ENCODE measurements around the gene TREML1.

TREML1 gene

GRCh38 chr6:41153992-41154625 lies at the start of gene TREML1:
TREML1 (minus strand) TSS chr6:41154347; CDS start chr6:41154288, 59 bp downstream.
- Histone ChIP-seq H3K9ac (ENCODE audit: low read length) (no peak within 1 kb of the TSS), H3K9me3 (ENCODE audit: control insufficient read depth, insufficient read depth, low read depth, low read length) (no peaks in the 10 kb centered on the region), H3K27me3 (ENCODE audit: control insufficient read depth, insufficient read depth, low read length) (no peaks in the 10 kb centered on the region), H3K36me3 (ENCODE audit: control insufficient read depth, insufficient read depth, low read length) (no peaks in the 10 kb centered on the region), H3K4me3 (ENCODE audit: low read depth, low read length) (no peak within 1 kb of the TSS), H3K4me1 (ENCODE audit: control insufficient read depth, insufficient read depth, low read length) (peaks cover 14% of the 10 kb centered on the region), H3K27ac (ENCODE audit: low read depth, low read length) (no peak within 1 kb of the TSS)

GRCh38 chr6:41201764-41202173 lies 47.6 kb upstream of the TREML1 start:
- peaks cover 12% of the 10 kb centered on the region for H3K4me1 ChIP-seq (ENCODE audit: control insufficient read depth, insufficient read depth, low read length)
- H3K4me3 ChIP-seq (ENCODE audit: low read depth, low read length): no peak overlapping the region
- H3K9ac ChIP-seq (ENCODE audit: low read length): no peak overlapping the region
- no peaks in the 10 kb centered on the region; the same call in 1 of the 2 replicates for H3K27me3 ChIP-seq (ENCODE audit: control insufficient read depth, insufficient read depth, low read length)
- no peak overlapping the region for H3K27ac ChIP-seq (ENCODE audit: low read depth, low read length)
- no peaks in the 10 kb centered on the region for H3K9me3 ChIP-seq (ENCODE audit: control insufficient read depth, insufficient read depth, low read depth, low read length)
- no peaks in the 10 kb centered on the region for H3K36me3 ChIP-seq (ENCODE audit: control insufficient read depth, insufficient read depth, low read length)

DNA sequence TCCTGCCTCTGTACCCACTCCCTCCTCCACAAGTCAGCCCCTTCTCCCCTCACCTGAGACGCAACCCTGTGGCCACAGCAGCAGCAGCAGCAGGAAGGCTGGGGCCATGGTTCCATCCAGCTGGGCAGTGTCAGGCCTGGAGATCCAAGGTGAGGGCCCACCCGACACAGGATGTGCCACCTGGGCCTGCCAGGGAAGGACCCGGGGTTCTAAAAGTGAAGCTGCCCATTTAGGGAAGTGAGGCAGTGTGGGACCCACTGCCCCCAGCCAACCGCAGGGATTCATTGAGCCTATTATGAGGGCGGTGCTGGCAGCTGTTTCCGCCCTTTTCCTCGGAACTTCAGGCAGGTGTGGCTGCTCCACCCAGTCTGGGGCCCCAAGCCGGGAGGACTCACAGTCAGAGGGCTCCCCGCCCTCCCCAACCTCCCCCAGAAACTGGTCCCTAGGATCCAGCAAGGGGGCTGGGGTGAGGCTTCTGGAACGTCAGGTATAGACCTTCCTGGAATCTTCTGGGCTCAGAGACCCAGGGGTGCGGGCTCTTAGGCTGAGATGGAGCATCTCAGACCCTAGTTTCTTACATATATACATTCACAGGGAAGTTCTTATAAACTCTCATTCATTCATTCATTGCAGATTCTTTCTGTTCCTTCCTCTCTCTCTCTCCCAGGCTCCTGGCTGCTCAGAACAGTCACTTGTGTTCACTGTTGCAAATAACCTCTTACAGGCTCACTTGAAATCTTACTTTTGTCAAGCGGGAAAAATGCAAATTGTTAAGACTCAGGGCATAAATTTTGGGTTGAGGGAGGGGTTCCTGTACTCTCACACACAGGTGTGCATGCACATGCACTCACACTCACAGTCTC lies 47.0 kb upstream of the TREML1 start, which contains the start of gene TREML2:
TREML2 (minus strand) TSS at position 249 of the 863 bp plus-strand sequence; CDS start at position 108, 141 bp downstream.
- peaks cover 12% of the 10 kb centered on the region for H3K4me1 ChIP-seq (ENCODE audit: control insufficient read depth, insufficient read depth, low read length)
- no peak within 1 kb of the TSS for H3K27ac ChIP-seq (ENCODE audit: low read depth, low read length)
- no peaks in the 10 kb centered on the region for H3K9me3 ChIP-seq (ENCODE audit: control insufficient read depth, insufficient read depth, low read depth, low read length)
- no peak within 1 kb of the TSS for H3K9ac ChIP-seq (ENCODE audit: low read length)
- no peak within 1 kb of the TSS for H3K4me3 ChIP-seq (ENCODE audit: low read depth, low read length)
- no peaks in the 10 kb centered on the region for H3K36me3 ChIP-seq (ENCODE audit: control insufficient read depth, insufficient read depth, low read length)
- H3K27me3 ChIP-seq (ENCODE audit: control insufficient read depth, insufficient read depth, low read length): peaks cover under 1% of the 10 kb centered on the region; the same call in 1 of the 2 replicates

GRCh38 chr6:41200296-41200900 lies 46.3 kb upstream of the TREML1 start:
- Histone ChIP-seq H3K4me3 (ENCODE audit: low read depth, low read length) (no peak overlapping the region), H3K9me3 (ENCODE audit: control insufficient read depth, insufficient read depth, low read depth, low read length) (no peaks in the 10 kb centered on the region), H3K27me3 (ENCODE audit: control insufficient read depth, insufficient read depth, low read length) (peaks cover 7% of the 10 kb centered on the region; the same call in 1 of the 2 replicates), H3K9ac (ENCODE audit: low read length) (no peak overlapping the region), H3K27ac (ENCODE audit: low read depth, low read length) (no peak overlapping the region), H3K4me1 (ENCODE audit: control insufficient read depth, insufficient read depth, low read length) (peaks cover 12% of the 10 kb centered on the region), H3K36me3 (ENCODE audit: control insufficient read depth, insufficient read depth, low read length) (no peaks in the 10 kb centered on the region)

GRCh38 chr6:41199552-41200246 lies 45.6 kb upstream of the TREML1 start:
- Histone ChIP-seq H3K27me3 (ENCODE audit: control insufficient read depth, insufficient read depth, low read length) (peaks cover 10% of the 10 kb centered on the region; the same call in 1 of the 2 replicates), H3K36me3 (ENCODE audit: control insufficient read depth, insufficient read depth, low read length) (no peaks in the 10 kb centered on the region), H3K9me3 (ENCODE audit: control insufficient read depth, insufficient read depth, low read depth, low read length) (no peaks in the 10 kb centered on the region), H3K27ac (ENCODE audit: low read depth, low read length) (no peak overlapping the region), H3K9ac (ENCODE audit: low read length) (no peak overlapping the region), H3K4me3 (ENCODE audit: low read depth, low read length) (no peak overlapping the region), H3K4me1 (ENCODE audit: control insufficient read depth, insufficient read depth, low read length) (peaks cover 12% of the 10 kb centered on the region)

GRCh38 chr6:41197234-41197633 lies 43.1 kb upstream of the TREML1 start:
- no peak overlapping the region for H3K27ac ChIP-seq (ENCODE audit: low read depth, low read length)
- peaks cover 12% of the 10 kb centered on the region for H3K4me1 ChIP-seq (ENCODE audit: control insufficient read depth, insufficient read depth, low read length)
- H3K36me3 ChIP-seq (ENCODE audit: control insufficient read depth, insufficient read depth, low read length): no peaks in the 10 kb centered on the region
- H3K27me3 ChIP-seq (ENCODE audit: control insufficient read depth, insufficient read depth, low read length): peaks cover 14% of the 10 kb centered on the region; the same call in 1 of the 2 replicates
- H3K9ac ChIP-seq (ENCODE audit: low read length): no peak overlapping the region
- no peaks in the 10 kb centered on the region for H3K9me3 ChIP-seq (ENCODE audit: control insufficient read depth, insufficient read depth, low read depth, low read length)
- H3K4me3 ChIP-seq (ENCODE audit: low read depth, low read length): no peak overlapping the region

DNA sequence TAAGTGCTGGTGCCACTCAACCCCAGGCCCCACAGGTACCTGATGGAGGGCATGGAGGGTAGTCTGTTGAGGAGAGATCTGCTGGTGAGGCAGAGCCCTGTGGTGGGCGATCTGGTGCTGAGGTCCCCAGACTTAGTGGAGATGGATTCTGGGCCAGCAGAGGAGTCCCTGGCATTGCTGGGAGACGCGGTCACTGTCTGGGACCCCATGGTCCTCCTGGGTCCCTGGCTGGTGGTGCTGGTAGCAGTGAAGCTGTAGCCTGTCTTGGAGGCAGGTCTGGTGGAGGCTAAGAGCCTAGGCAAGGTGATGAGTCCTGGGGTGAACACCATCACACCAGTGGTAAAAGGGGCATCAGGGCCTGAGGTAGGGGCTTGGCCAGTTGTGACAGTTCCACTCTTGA lies 40.2 kb upstream of the TREML1 start:
- Histone ChIP-seq H3K4me3 (ENCODE audit: low read depth, low read length) (no peak overlapping the region), H3K9me3 (ENCODE audit: control insufficient read depth, insufficient read depth, low read depth, low read length) (peaks cover 14% of the 10 kb centered on the region), H3K27me3 (ENCODE audit: control insufficient read depth, insufficient read depth, low read length) (peaks cover 14% of the 10 kb centered on the region; the same call in 1 of the 2 replicates), H3K9ac (ENCODE audit: low read length) (no peak overlapping the region), H3K27ac (ENCODE audit: low read depth, low read length) (no peak overlapping the region), H3K4me1 (ENCODE audit: control insufficient read depth, insufficient read depth, low read length) (no peaks in the 10 kb centered on the region), H3K36me3 (ENCODE audit: control insufficient read depth, insufficient read depth, low read length) (no peaks in the 10 kb centered on the region)

DNA sequence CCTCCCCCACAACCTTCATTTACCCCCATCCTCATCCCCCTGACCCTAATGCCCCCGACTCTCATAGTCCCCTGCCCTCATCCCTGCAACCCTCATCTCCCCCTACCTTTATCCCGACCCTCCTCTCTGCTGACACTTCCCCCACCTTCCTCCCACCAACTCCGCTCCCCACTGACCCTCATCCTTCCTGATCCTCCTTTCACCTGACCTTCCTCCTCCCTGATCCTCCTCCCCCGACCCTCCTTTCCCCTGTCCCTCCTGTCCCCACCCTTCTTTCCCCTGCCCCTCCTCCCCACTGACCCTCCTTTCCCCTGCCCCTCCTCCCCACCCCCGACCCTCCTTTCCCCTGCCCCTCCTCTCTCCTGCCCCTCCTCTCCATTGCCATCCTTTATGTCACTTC lies 39.7 kb upstream of the TREML1 start:
- no peaks in the 10 kb centered on the region for H3K36me3 ChIP-seq (ENCODE audit: control insufficient read depth, insufficient read depth, low read length)
- H3K4me1 ChIP-seq (ENCODE audit: control insufficient read depth, insufficient read depth, low read length): no peaks in the 10 kb centered on the region
- no peak overlapping the region for H3K9ac ChIP-seq (ENCODE audit: low read length)
- no peak overlapping the region for H3K4me3 ChIP-seq (ENCODE audit: low read depth, low read length)
- peaks cover 14% of the 10 kb centered on the region; the same call in 1 of the 2 replicates for H3K27me3 ChIP-seq (ENCODE audit: control insufficient read depth, insufficient read depth, low read length)
- peaks cover 18% of the 10 kb centered on the region for H3K9me3 ChIP-seq (ENCODE audit: control insufficient read depth, insufficient read depth, low read depth, low read length)
- no peak overlapping the region for H3K27ac ChIP-seq (ENCODE audit: low read depth, low read length)

DNA sequence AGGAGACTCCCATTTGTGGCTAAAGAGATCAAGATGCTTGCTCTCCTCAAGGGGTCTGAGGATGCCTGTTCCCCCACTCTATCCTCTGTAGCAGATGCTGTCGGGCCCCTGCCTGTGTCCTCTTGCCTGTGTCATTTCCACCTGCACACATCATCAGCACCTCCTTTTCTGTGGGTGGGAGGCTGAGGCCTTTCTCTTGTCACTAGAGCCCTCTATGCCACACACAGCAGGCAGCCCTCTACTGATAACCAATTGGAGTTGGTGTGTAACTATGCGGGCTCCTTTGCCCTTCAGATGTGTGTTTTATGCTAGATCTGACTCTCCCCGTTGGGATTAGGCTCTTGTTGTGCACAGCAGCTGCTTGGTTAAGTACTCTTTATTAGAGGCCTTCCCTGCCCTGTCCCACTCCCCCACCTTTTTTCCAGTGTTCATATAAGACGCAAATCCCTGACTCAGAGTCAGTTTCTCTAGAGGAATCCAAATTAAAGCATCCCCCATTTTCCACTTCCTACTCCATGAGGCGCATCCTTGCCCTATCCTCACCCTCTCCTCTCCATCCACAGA lies 39.1 kb upstream of the TREML1 start:
- Histone ChIP-seq H3K4me3 (ENCODE audit: low read depth, low read length) (no peak overlapping the region), H3K4me1 (ENCODE audit: control insufficient read depth, insufficient read depth, low read length) (no peaks in the 10 kb centered on the region), H3K27me3 (ENCODE audit: control insufficient read depth, insufficient read depth, low read length) (peaks cover 14% of the 10 kb centered on the region; the same call in 1 of the 2 replicates)

GRCh38 chr6:41191569-41191968 lies 37.4 kb upstream of the TREML1 start:
- Histone ChIP-seq H3K9me3 (ENCODE audit: control insufficient read depth, insufficient read depth, low read depth, low read length) (peaks cover 18% of the 10 kb centered on the region), H3K27ac (ENCODE audit: low read depth, low read length) (no peak overlapping the region), H3K9ac (ENCODE audit: low read length) (no peak overlapping the region), H3K27me3 (ENCODE audit: control insufficient read depth, insufficient read depth, low read length) (peaks cover 14% of the 10 kb centered on the region; the same call in 1 of the 2 replicates), H3K4me1 (ENCODE audit: control insufficient read depth, insufficient read depth, low read length) (no peaks in the 10 kb centered on the region), H3K4me3 (ENCODE audit: low read depth, low read length) (no peak overlapping the region), H3K36me3 (ENCODE audit: control insufficient read depth, insufficient read depth, low read length) (no peaks in the 10 kb centered on the region)

More for the DNA sequence above, 39.1 kb upstream of the TREML1 start:
- peaks cover 18% of the 10 kb centered on the region for H3K9me3 ChIP-seq (ENCODE audit: control insufficient read depth, insufficient read depth, low read depth, low read length)
- no peak overlapping the region for H3K9ac ChIP-seq (ENCODE audit: low read length)
- H3K27ac ChIP-seq (ENCODE audit: low read depth, low read length): no peak overlapping the region
- no peaks in the 10 kb centered on the region for H3K36me3 ChIP-seq (ENCODE audit: control insufficient read depth, insufficient read depth, low read length)
